Measurements from ENCODE around the gene WASF3.

WASF3 gene

GRCh38 chr13:26548205-26548765 lies 9.2 kb upstream of the WASF3 start:
- no peak for DNase-seq

GRCh38 chr13:26549713-26550112 lies 7.8 kb upstream of the WASF3 start:
- no peak for DNase-seq

GRCh38 chr13:26551255-26551860 lies 6.1 kb upstream of the WASF3 start:
- no peak for DNase-seq

- DNase-seq = no peak
Observed at GRCh38 chr13:26555413-26555812, 2.1 kb upstream of the WASF3 start.

GRCh38 chr13:26557051-26557392 lies 461 bp upstream of the WASF3 start:
- no peak for DNase-seq

- no peak for DNase-seq
Observed at GRCh38 chr13:26558074-26558805, 757 bp downstream of the WASF3 start.

- no peak for DNase-seq
Observed at GRCh38 chr13:26558987-26559386, 1.5 kb downstream of the WASF3 start.

- no peak for DNase-seq
Observed at GRCh38 chr13:26560456-26560855, 3.0 kb downstream of the WASF3 start.

- no peak for DNase-seq
Observed at GRCh38 chr13:26561067-26561466, 3.6 kb downstream of the WASF3 start.

- DNase-seq = no peak
Observed at GRCh38 chr13:26561651-26562511, 4.4 kb downstream of the WASF3 start.

GRCh38 chr13:26562512-26562890 lies 5.0 kb downstream of the WASF3 start:
- DNase-seq = no peak

GRCh38 chr13:26563713-26564112 lies 6.2 kb downstream of the WASF3 start:
- DNase-seq = no peak

GRCh38 chr13:26568132-26568815 lies 10.8 kb downstream of the WASF3 start:
- DNase-seq = no peak

GRCh38 chr13:26571518-26571917 lies 14.0 kb downstream of the WASF3 start:
- DNase-seq = no peak

GRCh38 chr13:26575244-26575643 lies 17.8 kb downstream of the WASF3 start:
- DNase-seq = no peak

- no peak for DNase-seq
Observed at GRCh38 chr13:26579580-26579979, 22.1 kb downstream of the WASF3 start.

- DNase-seq = no peak
Observed at GRCh38 chr13:26583662-26584061, 26.2 kb downstream of the WASF3 start.

- DNase-seq = no peak
Observed at GRCh38 chr13:26584713-26585112, 27.2 kb downstream of the WASF3 start.

GRCh38 chr13:26585136-26585535 lies 27.7 kb downstream of the WASF3 start:
- DNase-seq = no peak

GRCh38 chr13:26587251-26587650 lies 29.8 kb downstream of the WASF3 start:
- DNase-seq = no peak

GRCh38 chr13:26589226-26589625 lies 31.7 kb downstream of the WASF3 start:
- DNase-seq = no peak

- no peak for DNase-seq
Observed at GRCh38 chr13:26589754-26590153, 32.3 kb downstream of the WASF3 start.

GRCh38 chr13:26590379-26590778 lies 32.9 kb downstream of the WASF3 start:
- no peak for DNase-seq

Measured in activated naive CD4-positive, alpha-beta T cell treated with anti-CD3 and anti-CD28 coated beads, Interleukin-2, amount 50 U/mL, for 16 hours (primary cell).